Naive B cell (primary cell): ENCODE data around the gene OR8G1. TPM values are rescaled to one million over a fixed set of nuclear protein-coding genes. Genes with fewer than 3 reads are reported as not detected.
A peak's percentile ranks its signal among the peaks of the same experiment; 100 is the strongest.

Experiments
- ATAC-seq, 2 donors: fragments of 150-1000 bp; cut with Tn5 transposase; 2 replicates each; pipeline ENCODE4 v1.10.0; 2021; ENCODE audit warnings: low read depth in 2 of 2, mild to moderate bottlenecking in 2 of 2, moderate library complexity in 2 of 2
- DNase-seq: peaks from one replicate; pipeline ENCODE4 v3.0.0; 2022
- H3K27ac Mint-ChIP-seq, 6 donors: one replicate each; pipeline ENCODE4 v1.8.0; 2020 to 2022; ENCODE audit warnings: mild to moderate bottlenecking in 6 of 6, mixed read lengths in 6 of 6, moderate library complexity in 5 of 6, inconsistent platforms in 2 of 6
- H3K27me3 Mint-ChIP-seq, 3 donors: one replicate each; pipeline ENCODE4 v1.8.0; 2021 to 2022; ENCODE audit warnings: mixed read lengths in 3 of 3, mild to moderate bottlenecking in 1 of 3
- H3K36me3 Mint-ChIP-seq, 2 donors: one replicate each; pipeline ENCODE4 v1.8.0; 2020 to 2022; ENCODE audit warnings: mixed read lengths in 2 of 2, inconsistent platforms in 1 of 2, mild to moderate bottlenecking in 1 of 2
- H3K4me1 Mint-ChIP-seq, 3 donors: one replicate each; pipeline ENCODE4 v1.8.0; 2020 to 2022; ENCODE audit warnings: mixed read lengths in 3 of 3, inconsistent platforms in 1 of 3, mild to moderate bottlenecking in 1 of 3, moderate library complexity in 1 of 3
- H3K4me3 Mint-ChIP-seq, 8 donors: one replicate each; pipeline ENCODE4 v1.8.0; 2020 to 2022; ENCODE audit warnings: mild to moderate bottlenecking in 8 of 8, mixed read lengths in 8 of 8, moderate library complexity in 8 of 8, inconsistent platforms in 2 of 8
- H3K9me3 Mint-ChIP-seq, 7 donors: one replicate each; pipeline ENCODE4 v1.8.0; 2020 to 2022; ENCODE audit warnings: mixed read lengths in 7 of 7, mild to moderate bottlenecking in 5 of 7, inconsistent platforms in 2 of 7, moderate library complexity in 1 of 7
- polyA plus RNA-seq, 6 donors: library from polyadenylated mRNA; unstranded; fragments of 300-500 nt; fragmentation: Illumina TruSeq; gene quantifications; one replicate each; pipeline ENCODE4 v1.2.3, GENCODE V29; 2021; ENCODE audit warnings: low read depth in 6 of 6

OR8G1 gene, protein sequence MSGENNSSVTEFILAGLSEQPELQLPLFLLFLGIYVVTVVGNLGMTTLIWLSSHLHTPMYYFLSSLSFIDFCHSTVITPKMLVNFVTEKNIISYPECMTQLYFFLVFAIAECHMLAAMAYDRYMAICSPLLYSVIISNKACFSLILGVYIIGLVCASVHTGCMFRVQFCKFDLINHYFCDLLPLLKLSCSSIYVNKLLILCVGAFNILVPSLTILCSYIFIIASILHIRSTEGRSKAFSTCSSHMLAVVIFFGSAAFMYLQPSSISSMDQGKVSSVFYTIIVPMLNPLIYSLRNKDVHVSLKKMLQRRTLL
- polyA plus RNA-seq: not detected

DNA sequence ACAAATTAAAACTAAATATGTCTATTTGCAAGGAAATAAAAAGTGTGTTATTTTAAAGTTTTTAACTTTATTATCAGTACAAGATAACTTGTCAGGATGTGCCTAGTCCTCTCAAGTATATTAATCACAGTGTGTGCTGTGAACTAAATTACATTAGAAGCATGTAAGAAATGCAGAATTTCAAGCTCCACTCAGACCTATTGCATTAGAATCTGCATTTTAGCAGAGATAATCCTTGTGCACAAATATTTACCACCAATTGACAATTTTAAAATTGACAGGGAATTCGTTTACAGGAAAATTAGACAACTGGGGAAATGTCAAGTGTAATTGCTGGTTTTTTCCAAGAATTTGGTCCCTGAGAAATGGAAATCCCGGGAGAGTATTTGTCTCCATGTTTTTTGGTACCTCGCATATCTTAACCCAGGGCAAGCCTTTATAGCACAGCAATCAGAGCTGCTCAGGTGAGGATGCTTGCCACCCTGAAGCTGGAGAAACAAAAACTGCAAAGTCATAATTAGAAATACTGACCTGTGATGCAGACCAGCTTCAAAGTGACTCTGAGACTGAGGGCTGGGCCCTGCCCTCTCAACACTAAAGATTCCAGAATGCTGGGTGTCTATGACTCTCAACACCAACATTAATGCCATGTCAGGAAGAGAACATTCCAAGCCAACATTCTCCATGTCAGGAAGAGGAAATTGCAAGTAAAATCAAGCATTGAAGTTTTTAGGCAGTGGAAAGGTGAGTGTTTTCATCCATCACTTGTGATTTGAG lies at the start of gene OR8G1:
Gene OR8G1, plus strand, starts transcription at position 475 of the 777 bp plus-strand sequence. CDS start 8,581 bp downstream, outside the sequence.
- H3K4me1 Mint-ChIP-seq: no peaks in the 10 kb centered on the region
- peaks cover 0 to 5% (median 0%) of the 10 kb centered on the region in 7 donors for H3K9me3 Mint-ChIP-seq
- H3K27ac Mint-ChIP-seq: no peak within 1 kb of the TSS
- DNase-seq: no peak
- H3K36me3 Mint-ChIP-seq: no peaks in the 10 kb centered on the region
- peaks cover 0 to 10% (median 0%) of the 10 kb centered on the region in 3 donors for H3K27me3 Mint-ChIP-seq
- no peak for ATAC-seq
- no peak within 1 kb of the TSS for H3K4me3 Mint-ChIP-seq

DNA sequence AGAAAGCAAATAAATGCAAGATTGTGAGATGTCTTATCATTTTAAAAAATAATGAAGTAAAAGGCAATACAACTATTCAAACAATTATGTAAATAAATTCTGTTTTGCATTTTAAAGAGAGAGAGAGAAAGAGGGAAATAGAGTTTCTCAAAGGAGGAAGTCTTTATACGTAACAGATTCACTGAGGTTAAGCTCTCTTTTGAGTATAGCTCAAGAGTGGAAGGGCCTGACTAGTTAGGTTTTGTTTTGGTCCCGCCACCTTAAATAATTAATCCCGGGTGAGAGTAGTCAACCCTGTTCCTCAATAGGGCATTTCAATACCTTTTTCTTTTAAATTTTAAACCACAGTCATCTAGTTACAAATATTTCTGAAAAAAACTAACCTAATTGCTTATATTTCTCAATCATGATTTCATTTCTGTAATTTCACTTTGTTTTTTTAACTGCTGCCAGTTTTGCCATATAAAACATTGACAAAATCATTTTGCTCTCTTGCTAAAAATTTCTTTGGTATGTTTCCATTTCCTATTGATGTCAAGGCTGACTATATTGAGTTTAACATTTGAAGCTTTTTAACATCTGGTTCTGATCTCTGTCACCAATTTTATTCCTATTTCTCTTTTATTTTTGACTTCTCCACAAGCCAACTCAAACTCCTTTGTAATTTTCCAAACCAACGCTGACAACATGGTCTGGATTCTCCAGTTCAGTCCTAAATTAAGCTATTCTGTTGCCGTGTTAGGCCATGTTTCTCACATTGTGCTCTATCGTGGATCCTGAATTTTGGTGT lies 47.5 kb upstream of the OR8G1 start:
- peaks cover 6 to 25% (median 9%) of the 10 kb centered on the region in 3 donors for H3K27me3 Mint-ChIP-seq
- H3K27ac Mint-ChIP-seq: no peak overlapping the region
- H3K4me1 Mint-ChIP-seq: peaks cover 0 to 8% (median 0%) of the 10 kb centered on the region in 3 donors
- no peak overlapping the region for H3K4me3 Mint-ChIP-seq
- no peaks in the 10 kb centered on the region for H3K9me3 Mint-ChIP-seq
- H3K36me3 Mint-ChIP-seq: no peaks in the 10 kb centered on the region
- DNase-seq (no peak), ATAC-seq (peak; percentile 75 to 79)

DNA sequence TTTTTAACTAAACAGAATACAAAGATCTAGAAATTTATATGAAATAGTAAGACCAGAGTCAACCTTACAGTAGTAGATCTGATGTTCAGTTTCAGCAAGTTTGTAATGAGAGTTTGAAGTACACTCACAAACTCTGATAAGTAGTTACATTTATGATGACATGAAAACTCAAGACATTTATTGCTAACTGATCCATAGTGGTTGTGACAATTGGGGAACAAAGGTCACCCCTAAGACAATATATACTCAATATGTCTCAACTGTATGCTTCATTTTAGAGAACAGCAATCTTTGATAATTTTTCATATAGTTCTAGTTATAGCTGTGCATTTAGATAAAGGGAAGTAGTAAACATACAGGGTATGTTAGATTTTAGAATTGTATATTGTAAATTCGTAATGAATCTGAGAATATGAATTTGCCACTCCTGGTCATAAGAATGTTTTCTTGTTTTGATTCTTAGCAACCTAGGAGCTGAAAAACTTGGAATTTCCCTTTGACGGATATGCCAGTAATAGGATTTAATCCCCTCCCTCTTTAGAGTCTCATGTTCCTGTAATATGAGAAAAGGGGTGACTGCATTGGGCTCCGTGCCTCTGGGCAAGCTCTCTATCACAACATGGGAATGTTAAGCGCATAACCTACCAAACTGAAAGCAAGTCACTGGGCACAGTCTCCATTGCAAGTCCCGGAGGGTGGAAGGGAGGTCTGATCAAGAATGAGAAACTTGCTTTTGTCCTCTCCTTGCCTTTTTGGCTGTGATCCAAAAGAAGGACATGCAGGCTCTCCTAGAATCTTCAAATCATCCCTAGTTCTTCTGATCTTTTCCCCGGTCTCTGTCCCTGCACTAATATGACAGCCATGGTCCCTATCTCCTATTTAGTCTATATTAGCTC lies 46.4 kb upstream of the OR8G1 start:
- no peak overlapping the region for H3K4me3 Mint-ChIP-seq
- peaks cover 5 to 25% (median 6%) of the 10 kb centered on the region in 3 donors for H3K27me3 Mint-ChIP-seq
- peaks cover 0 to 8% (median 0%) of the 10 kb centered on the region in 3 donors for H3K4me1 Mint-ChIP-seq

DNA sequence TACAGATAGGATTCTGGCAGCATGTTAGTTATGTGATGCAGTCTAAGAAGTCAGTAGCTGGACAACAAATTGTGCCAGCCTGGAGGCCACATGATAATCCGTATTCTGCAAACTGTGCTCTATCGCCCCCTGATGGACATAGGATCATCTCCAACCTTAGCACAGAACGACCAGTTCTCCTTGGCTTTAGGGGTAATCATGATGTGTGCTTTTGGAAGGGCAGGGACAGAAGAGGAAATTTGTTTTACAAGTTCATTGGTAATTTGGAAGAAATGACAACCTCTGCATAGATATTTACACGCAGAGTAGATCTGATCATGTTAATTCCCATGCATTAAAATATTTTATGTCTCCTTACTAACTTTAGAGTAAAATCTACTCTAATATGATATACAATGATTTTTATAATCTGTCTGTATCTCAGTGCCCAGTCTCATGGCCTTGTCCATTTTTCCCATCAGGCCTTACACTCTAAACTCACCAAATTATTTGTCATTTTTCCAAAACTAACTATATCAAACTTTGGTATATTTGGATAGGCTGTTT lies 45.6 kb upstream of the OR8G1 start:
- Mint-ChIP-seq H3K9me3 (no peaks in the 10 kb centered on the region), H3K36me3 (no peaks in the 10 kb centered on the region), H3K4me3 (no peak overlapping the region), H3K4me1 (peaks cover 0 to 8% (median 0%) of the 10 kb centered on the region in 3 donors), H3K27ac (no peak overlapping the region), H3K27me3 (peaks cover 3 to 31% (median 5%) of the 10 kb centered on the region in 3 donors)
- ATAC-seq (peak in 1 of 2 donors; percentile 45), DNase-seq (no peak)

More for the DNA sequence above, 46.4 kb upstream of the OR8G1 start:
- Mint-ChIP-seq H3K36me3 (no peaks in the 10 kb centered on the region), H3K27ac (peak overlapping the region in 1 of 6 donors; percentile 22), H3K9me3 (no peaks in the 10 kb centered on the region)
- DNase-seq (no peak), ATAC-seq (no peak)

DNA sequence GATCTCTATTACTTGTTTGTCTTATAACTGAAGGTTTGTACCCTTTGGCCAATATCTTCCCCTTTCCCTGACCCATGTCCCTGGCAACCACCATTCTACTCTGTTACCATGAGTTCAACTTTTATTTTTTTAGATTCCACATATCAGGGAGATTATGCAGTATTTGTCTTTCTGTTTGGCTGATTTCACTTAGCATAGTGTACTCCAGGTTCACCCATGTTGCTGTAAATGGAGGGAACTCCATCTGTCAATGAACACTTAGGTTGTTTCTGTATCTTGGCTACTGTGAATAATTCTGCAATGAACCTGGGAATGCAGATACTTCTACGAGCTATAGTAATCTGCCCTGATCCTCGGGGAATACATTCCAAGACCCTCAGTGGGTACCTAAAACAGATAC lies 42.9 kb upstream of the OR8G1 start:
- ATAC-seq: no peak
- Mint-ChIP-seq H3K27ac (no peak overlapping the region), H3K4me1 (peaks cover 0 to 8% (median 0%) of the 10 kb centered on the region in 3 donors), H3K36me3 (no peaks in the 10 kb centered on the region), H3K9me3 (no peaks in the 10 kb centered on the region), H3K27me3 (peaks cover 0 to 22% (median 3%) of the 10 kb centered on the region in 3 donors), H3K4me3 (no peak overlapping the region)
- DNase-seq: no peak

DNA sequence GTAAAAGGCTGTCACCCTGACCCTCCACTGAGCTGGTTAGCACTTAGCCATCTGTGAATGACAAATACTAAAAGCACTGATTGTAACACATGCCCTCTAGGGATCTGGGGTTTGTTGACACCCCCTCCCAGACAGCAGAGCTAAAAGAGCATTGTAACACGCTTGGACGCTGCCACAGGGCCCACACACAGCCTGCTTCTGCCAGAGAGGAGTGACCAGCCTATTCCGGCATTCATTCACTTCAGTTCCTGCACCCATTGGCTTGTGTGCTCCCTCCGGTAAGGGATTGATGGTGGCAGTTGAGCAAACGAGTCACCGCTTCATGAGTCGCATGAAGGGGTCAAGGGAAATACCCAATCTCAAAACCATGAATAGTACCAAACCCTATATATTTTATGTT lies 42.0 kb upstream of the OR8G1 start:
- no peak overlapping the region for H3K27ac Mint-ChIP-seq
- no peak overlapping the region for H3K4me3 Mint-ChIP-seq
- H3K9me3 Mint-ChIP-seq: no peaks in the 10 kb centered on the region
- peaks cover 0 to 22% (median 3%) of the 10 kb centered on the region in 3 donors for H3K27me3 Mint-ChIP-seq
- no peak for DNase-seq
- no peak for ATAC-seq
- H3K4me1 Mint-ChIP-seq: peaks cover 0 to 3% (median 0%) of the 10 kb centered on the region in 3 donors
- no peaks in the 10 kb centered on the region for H3K36me3 Mint-ChIP-seq

DNA sequence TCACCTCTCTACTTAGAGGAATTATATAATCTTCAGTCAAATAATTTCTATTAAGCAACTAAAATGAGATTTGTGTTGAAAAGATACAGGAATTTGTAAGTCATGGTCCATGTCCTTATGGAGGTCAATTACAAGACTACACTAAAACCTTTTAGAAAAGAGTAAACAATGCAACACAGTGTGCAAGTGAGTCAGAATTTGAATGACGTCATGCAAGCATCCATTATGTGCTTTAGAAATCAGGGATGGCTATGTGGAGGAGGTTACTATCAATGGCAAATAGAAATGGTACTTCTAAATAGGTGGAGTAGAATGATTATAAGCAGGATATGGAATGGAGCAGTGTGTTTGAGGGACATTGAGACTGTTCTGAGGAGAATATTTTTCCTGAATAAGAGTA lies 41.2 kb upstream of the OR8G1 start:
- DNase-seq (no peak), ATAC-seq (no peak)
- no peaks in the 10 kb centered on the region for H3K9me3 Mint-ChIP-seq
- H3K27me3 Mint-ChIP-seq: peaks cover 0 to 22% (median 3%) of the 10 kb centered on the region in 3 donors
- no peak overlapping the region for H3K27ac Mint-ChIP-seq
- H3K4me1 Mint-ChIP-seq: peaks cover 0 to 3% (median 0%) of the 10 kb centered on the region in 3 donors
- H3K4me3 Mint-ChIP-seq: no peak overlapping the region
- H3K36me3 Mint-ChIP-seq: no peaks in the 10 kb centered on the region

DNA sequence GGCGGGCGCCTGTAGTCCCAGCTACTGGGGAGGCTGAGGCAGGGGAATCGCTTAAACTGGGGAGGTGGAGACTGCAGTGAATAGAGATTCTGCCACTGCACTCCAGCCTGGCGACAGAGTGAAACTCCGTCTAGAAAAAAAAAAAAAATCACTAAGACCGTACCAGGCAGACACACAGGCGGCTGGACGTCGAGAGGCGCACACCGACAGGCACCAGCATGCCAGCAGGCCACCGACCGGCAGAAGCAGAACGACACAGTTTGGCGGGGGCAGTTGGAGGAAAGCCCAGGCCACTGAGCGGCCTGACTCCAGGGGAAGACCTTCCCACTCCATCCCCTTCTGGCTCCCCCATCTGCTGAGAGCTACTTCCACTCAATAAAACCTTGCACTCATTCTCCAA lies 40.2 kb upstream of the OR8G1 start:
- DNase-seq (no peak), ATAC-seq (no peak)
- Mint-ChIP-seq H3K27ac (no peak overlapping the region), H3K4me3 (no peak overlapping the region), H3K36me3 (no peaks in the 10 kb centered on the region), H3K9me3 (no peaks in the 10 kb centered on the region), H3K27me3 (peaks cover 0 to 22% (median 0%) of the 10 kb centered on the region in 3 donors), H3K4me1 (no peaks in the 10 kb centered on the region)

DNA sequence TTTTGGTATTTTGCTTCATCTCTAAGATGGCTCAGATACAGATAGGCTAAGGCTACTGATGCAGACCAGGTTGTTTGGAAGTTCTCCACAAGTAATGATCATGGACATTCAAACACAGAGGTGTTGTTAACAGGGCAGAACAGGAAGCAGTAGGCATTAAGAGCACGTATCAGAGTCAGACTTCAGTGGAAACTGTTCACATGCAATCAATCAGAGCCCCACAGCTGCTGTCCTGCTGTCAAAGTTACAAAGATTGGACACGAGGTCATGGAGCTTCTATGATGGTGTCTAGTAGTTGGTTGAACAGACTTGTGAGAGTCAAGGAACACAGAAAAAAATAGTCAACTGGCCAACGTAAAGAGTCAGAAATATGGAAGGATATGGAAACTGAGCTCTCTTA lies 37.9 kb upstream of the OR8G1 start:
- Mint-ChIP-seq H3K4me3 (no peak overlapping the region), H3K27me3 (peaks cover 0 to 19% (median 0%) of the 10 kb centered on the region in 3 donors), H3K36me3 (no peaks in the 10 kb centered on the region), H3K9me3 (no peaks in the 10 kb centered on the region), H3K27ac (peak overlapping the region in 1 of 6 donors; percentile 28), H3K4me1 (no peaks in the 10 kb centered on the region)
- no peak for DNase-seq
- ATAC-seq: no peak

DNA sequence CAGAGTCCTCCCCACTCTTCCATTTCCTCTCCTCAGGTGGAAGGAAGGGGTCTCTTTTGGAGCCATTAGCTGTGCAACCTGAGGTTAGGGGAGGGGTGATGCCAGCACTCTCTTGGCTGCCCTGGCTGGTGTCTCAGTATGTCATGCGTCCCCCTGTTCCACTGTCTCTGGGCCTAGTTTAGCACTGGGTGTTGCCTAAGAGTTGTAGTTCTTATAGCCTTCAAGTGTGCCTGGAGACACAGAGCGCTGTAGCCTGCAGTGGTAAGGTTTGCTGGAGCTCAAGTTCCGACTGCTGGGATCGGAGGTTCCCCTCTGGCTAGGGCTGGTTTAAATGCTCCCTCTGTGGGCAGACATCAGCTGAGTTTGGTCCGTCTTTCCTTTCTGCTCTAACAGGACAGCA lies 36.9 kb upstream of the OR8G1 start:
- peaks cover 0 to 9% (median 0%) of the 10 kb centered on the region in 3 donors for H3K27me3 Mint-ChIP-seq
- no peak for ATAC-seq
- H3K4me3 Mint-ChIP-seq: no peak overlapping the region

DNA sequence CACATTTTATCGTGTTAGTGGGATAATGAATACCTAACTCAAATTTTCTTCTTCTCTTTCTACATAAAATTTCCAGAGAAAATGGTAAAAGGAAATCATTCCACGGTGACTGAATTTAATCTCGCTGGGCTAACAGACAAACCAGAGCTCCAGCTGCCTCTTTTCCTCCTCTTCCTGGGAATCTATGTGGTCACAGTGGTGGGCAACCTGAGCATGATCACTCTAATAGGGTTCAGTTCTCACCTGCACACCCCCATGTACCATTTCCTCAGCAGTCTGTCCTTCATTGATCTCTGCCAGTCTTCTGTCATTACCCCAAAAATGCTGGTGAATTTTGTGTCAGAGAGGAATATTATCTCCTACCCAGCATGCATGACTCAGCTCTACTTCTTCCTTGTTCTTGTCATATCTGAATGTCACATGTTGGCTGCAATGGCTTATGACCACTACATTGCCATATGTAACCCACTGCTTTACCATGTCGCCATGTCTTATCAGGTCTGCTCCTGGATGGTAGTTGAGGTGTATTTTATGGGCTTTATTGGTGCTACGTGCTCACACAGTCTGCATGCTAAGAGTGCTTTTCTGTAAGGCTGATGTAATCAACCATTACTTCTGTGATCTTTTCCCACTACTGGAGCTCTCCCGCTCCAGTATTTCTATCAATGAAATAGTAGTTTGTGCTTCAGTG lies 33.6 kb upstream of the OR8G1 start:
- no peaks in the 10 kb centered on the region for H3K9me3 Mint-ChIP-seq
- no peak overlapping the region for H3K4me3 Mint-ChIP-seq
- H3K36me3 Mint-ChIP-seq: no peaks in the 10 kb centered on the region
- H3K4me1 Mint-ChIP-seq: no peaks in the 10 kb centered on the region
- no peaks in the 10 kb centered on the region for H3K27me3 Mint-ChIP-seq
- H3K27ac Mint-ChIP-seq: no peak overlapping the region
- ATAC-seq: no peak
- DNase-seq: no peak

More for the DNA sequence above, 36.9 kb upstream of the OR8G1 start:
- Mint-ChIP-seq H3K4me1 (no peaks in the 10 kb centered on the region), H3K36me3 (no peaks in the 10 kb centered on the region), H3K27ac (no peak overlapping the region), H3K9me3 (no peaks in the 10 kb centered on the region)
- DNase-seq: no peak

DNA sequence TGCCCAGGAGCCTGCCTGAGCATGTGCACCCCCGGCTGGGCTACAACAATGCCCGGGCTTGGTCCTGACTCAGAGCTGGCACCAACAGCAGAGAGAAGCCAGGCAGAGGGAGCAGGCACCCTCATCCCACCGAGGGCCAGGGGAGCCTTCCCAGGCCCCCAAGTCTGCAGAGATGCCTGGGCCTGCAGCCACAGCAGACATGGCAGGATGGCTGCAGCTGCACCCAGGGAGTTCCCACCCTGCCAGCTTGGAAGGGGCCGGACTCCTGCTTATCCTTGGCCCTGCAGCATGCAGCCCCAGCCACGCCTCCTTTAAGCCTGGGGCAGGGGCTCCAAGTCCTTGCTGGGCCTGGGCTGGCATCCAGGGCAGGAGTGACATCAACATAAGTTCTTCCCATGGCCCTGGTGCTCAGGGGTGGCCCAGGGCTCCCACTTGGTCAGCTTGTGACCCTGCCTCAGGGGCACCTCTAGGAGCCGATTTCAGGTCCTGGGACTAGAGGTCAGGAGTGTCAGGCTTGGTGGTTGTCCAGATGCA lies 31.0 kb upstream of the OR8G1 start:
- Mint-ChIP-seq H3K9me3 (no peaks in the 10 kb centered on the region), H3K4me1 (no peaks in the 10 kb centered on the region), H3K27ac (no peak overlapping the region), H3K36me3 (no peaks in the 10 kb centered on the region), H3K4me3 (no peak overlapping the region), H3K27me3 (no peaks in the 10 kb centered on the region)
- ATAC-seq (no peak), DNase-seq (no peak)
